Measurements from ENCODE around the gene FOXD1.
"Not testable (repeated sequence)": the region's sequence is repeated elsewhere in the genome, so short reads cannot be mapped to it uniquely, and the experiment has no call there.

Gene FOXD1

DNA sequence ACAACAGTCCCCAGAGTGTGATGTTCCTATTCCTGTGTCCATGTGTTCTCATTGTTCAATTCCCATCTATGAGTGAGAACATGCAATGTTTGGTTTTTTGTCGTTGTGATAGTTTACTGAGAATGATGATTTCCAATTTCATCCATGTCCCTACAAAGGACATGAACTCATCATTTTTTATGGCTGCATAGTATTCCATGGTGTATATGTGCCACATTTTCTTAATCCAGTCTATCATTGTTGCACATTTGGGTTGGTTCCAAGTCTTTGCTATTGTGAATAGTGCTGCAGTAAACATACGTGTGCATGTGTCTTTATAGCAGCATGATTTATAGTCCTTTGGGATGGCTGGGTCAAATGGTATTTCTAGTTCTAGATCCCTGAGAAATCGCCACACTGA lies 20.1 kb upstream of the FOXD1 start:
- intact Hi-C loops (cut with DNase I), result not testable (repeated sequence)

DNA sequence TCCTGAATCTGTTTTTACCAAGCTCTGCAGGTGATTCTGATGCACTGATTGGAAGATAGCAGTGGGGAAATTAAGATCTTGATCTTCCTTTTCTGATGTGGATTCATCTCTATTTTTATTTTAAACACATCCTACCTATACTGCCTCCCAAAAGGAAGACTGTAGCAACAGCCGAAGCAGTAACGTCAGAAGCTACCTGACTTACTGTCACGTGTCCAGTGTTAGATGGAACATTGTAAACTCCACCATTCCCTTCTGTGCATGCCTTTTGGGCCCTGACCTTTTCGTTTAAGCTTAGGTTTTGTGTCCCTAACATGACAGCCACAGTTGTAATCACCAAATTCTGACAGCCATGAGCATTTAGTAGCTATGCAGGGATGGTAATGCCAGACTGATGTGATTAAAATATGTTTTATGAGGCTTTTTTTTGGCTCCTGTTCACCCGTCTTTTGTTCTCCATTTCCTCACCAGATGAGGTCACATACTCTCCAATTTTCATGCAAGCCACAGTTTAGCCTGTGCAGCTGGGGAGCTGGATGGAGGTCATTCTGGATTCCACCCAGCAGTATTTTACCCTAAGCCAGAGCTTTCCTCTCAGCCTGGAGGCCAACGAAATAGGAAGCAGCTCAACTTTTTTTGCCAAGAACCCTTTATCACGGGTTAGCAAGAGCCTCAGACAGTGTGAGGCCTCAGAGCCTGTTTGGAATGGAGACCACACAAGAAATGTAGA lies 15.6 kb upstream of the FOXD1 start:
- intact Hi-C loops (cut with DNase I), result no loop called here
- no peak for DNase-seq

More for the DNA sequence above, 20.1 kb upstream of the FOXD1 start:
- DNase-seq, result not testable (repeated sequence)

- intact Hi-C loops (cut with DNase I), result no loop called here
- DNase-seq, result no peak
These were observed 11.6 kb upstream of the FOXD1 start for GRCh38 chr5:73460133-73460532.

DNA sequence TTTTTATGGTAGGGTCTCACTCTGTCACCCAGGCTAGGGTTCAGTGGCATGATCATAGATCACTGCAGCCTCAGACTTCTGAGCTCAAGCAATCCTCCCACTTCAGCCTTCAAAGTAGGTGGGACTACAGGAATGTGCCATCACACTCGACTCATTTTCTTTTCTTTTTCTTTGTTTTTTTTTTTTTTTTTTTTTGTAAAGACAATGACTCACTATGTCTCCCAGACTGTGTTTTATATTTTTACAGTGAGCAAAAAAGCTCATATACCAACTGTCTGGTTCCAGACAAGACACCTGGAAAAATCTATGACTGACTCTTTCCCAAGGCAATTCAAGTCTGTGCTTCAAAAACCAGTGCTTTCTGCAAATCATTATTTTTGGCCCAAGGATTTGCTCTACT lies 10.8 kb upstream of the FOXD1 start:
- DNase-seq, result no peak
- intact Hi-C loops (cut with DNase I), result no loop called here

DNA sequence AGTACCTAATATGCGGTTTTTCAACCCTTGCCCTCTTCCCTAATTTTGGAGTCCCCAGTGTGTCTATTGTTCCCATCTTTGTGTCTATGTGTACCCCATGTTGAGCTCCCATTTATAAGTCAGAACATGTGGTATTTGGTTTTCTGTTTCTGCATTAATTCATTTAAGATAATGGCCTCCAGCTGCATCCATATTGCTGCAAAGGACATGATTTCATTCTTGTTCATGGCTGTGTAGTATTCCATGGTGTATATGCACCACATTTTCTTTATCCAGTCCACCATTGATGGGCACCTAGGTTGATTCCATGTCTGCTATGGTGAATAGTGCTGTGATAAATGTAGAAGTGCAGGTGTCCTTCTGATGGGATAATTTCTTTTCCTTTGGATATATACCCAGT lies 7.9 kb upstream of the FOXD1 start:
- DNase-seq; intact Hi-C loops (cut with DNase I): not testable (repeated sequence)

- intact Hi-C loops (cut with DNase I), result loop anchor here (5.0 kb wide), 1 partner anchor 237 kb away; no protein-coding TSS in a partner anchor
- DNase-seq, result peak in 1 of 10 donors; percentile 22
These were observed 5.9 kb upstream of the FOXD1 start for GRCh38 chr5:73454379-73455036.

GRCh38 chr5:73452215-73452614 lies 3.6 kb upstream of the FOXD1 start:
- intact Hi-C loops (cut with DNase I), result loop anchor here (5.0 kb wide), 1 partner anchor 235 kb away; no protein-coding TSS in a partner anchor
- no peak for DNase-seq

- intact Hi-C loops (cut with DNase I), result loop anchor here (5.0 kb wide), 1 partner anchor 234 kb away; no protein-coding TSS in a partner anchor
- DNase-seq, result peak in 5 of 10 donors; percentile 9 to 92 (median 56)
These were observed 2.9 kb upstream of the FOXD1 start for GRCh38 chr5:73451224-73452130.

DNA sequence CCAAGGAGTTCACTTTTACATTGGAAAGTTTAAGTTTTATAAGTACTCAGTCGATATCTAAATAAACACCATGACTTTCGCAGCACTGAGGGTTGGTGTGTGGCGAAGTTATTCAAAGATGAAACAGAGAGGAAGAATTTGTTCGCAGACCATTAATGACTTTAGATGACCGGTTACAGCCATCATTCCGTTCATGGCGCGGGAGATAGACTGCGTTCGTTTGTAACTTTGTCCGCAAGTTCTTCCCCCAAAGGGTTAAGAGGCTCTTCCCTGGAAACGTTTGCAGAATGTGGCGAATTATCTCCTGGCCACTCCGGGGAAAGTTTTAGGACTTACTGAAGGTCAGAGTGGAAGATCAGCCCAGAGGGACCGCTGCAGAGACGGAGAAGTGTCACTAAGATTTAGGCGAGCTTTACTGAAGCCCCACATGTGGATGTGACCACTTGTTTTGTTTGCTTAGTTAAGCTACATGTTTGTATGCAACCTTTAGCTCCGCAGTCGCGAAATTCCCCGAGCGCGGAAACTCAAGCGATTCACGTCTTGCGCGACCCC lies 2.2 kb upstream of the FOXD1 start:
- no peak for DNase-seq
- intact Hi-C loops (cut with DNase I), result loop anchor here (5.0 kb wide), 1 partner anchor 233 kb away; no protein-coding TSS in a partner anchor

GRCh38 chr5:73450137-73450536 lies 1.6 kb upstream of the FOXD1 start:
- intact Hi-C loops (cut with DNase I), result loop anchor here (5.0 kb wide), 1 partner anchor 233 kb away; no protein-coding TSS in a partner anchor
- DNase-seq, result no peak

DNA sequence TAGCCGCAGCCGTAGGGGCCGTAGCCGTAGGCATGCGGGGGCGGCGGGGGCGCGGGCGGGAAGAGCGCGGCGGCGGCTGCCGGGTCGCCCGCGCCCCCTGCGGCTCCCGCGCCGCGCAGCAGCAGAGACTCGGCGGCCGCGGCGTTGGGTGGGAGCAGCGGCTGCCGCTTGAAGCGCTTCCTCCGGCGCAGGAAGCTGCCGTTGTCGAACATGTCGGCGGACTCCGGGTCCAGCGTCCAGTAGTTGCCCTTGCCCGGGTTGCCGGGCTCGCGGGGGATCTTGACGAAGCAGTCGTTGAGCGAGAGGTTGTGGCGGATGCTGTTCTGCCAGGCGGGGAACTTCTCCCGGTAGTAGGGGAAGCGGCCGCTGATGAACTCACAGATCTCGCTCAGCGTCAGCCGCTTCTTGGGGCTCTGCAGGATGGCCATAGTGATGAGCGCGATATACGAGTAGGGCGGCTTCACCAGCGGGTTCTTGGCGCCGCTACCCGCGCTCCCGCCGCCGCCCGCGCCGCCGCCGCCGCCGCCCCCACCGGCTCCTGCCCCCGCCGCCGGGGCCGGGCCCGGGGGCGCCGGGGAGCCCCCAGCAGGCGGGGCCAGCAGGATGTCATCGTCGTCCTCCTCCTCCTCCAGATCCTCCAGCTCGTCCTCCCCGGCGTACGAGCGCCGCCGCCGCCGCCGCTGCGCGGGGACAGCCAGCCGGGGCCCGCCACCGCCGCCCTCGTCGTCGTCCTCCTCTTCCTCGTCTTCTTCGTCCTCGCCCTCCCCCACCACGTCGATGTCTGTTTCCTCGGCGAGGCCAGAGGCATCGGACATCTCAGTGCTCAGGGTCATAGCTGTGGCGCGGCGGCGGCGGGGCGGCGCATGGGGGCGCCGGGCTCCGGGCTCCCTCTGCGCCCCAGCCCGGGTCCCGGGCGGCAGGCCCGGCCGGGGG lies 781 bp downstream of the FOXD1 start:
- intact Hi-C loops (cut with DNase I), result no loop called here
- peak in 2 of 10 donors; percentile 70 to 80 for DNase-seq

DNA sequence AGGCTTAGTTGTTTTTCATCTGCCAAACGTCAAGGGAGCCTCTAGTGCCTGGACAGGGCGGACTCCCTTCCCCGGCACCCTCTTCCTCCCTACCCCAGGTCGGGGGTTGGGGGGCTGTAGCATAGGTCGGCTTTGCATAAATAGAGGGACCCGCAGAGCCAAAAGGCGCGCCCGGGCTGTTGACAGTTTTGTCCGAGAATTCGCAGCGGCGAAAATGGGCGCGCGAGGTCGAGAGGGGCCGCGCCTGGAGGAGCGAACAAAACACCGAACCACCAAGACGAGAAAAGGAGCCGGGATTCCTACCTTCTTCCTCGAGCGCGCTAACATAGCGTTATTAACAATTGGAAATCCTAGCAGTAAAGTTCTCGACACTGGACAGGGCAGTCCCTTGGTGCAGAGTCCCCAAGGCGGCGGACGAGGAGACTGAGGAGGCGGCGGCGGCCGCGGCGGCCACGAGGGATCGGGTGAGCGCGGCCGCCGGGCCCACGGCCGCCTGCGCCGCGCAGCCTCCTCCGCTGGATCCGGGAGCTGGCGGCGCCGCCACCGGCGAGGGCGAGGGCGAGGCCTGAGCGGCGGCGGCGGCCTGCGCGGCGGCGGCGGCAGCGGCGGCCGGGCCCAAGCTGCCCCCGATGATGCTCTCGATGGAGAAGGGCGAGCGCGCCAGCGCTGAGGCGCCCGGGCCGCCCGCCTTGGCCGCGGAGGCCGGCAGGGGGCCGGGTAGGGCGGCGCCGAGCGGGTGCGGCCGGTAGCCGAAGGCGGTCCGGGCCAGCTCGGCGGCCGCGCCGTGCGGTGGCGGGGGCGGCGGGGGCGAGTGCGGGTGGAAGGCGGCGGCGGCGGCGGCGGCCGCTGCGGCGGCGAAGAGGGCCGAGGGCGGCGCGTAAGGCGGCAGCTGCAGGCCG lies 1.7 kb downstream of the FOXD1 start:
- no peak for DNase-seq
- intact Hi-C loops (cut with DNase I), result no loop called here

DNA sequence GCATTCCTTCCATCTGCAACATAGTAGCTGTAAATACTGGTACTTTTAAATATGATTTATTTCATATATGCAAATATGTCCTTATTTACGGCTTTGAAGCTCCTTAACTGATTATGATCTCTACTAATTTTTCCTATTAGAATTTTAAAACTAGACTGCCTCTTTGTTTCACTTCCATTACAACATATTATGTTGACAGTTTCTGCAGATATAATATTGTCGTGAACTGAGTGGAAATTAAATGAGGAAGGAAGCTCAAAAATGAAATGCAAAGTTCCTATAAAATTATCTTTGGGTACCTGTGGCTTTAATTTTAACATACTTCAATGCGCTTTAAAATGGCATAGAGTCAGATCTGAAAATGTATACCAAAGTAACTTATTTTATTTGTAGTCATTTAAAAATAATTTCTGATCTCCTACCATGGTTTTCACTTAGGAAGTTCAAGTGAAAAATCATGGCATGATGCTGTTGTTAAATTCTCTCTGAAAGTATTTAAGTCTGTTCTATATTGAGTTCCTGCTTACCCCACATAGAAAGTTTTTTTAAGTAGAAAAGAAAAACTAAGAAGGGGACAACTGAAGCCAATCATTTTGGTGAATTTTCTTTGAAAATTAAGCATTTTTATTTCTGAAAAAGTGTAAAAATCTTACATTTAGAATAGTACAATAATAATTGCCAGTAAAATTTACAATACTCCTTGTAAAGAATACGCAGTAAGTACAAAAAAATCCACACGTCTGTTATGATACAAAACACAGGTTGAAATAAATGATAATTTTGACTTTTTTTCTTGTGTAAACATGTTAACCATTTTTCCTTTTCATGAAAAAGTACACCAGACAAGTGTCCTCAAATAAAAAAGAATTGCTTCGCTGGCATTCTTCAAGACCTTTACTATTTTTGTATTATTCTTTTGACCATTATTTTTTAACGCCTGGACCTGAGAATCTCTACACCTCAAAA lies 2.6 kb downstream of the FOXD1 start:
- intact Hi-C loops (cut with DNase I), result no loop called here
- no peak for DNase-seq

DNA sequence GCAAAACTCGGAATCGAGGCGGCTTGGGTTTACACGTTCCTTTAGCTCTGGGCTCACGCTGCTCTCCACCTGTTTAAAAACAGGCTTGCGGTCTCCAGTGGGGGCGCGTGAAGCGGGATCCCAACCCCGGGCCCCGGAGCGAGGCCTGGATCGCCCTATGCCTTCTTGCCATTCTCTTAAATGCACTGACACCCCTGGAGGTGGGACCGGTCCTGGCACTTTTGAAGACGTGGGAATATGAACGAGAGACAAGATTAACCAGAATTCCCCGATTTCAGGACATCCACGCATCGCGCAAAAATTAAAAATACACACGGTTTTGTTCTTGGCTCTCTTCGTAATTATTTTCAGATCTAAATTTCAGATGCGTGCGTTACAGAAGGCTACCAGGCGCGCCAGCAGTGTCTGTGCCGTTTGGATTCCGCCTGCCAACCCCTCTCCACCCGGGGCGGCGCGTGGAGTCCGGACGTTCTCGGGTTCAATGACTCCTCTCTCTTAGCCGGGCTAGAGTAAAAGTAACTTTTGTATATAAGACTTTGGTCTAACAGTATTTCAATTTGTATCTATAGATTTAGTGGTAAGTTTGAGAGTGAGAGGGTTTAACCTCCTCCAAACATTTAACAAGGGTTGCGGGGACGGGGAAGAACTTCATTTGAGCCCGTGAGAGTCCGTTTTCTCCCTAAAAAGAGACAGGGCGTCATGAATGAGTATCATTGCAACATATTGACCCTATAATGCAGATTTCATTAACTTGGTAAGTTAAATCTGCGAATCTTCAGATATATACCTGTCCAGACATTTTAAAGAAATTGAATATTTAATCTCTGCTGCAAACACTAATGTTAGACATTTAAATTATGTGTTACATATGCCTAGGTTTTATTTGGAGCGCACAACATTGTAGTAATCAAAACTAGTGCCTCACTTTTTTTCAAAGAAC lies 3.8 kb downstream of the FOXD1 start:
- intact Hi-C loops (cut with DNase I), result no loop called here
- DNase-seq, result peak in 1 of 10 donors; percentile 78

DNA sequence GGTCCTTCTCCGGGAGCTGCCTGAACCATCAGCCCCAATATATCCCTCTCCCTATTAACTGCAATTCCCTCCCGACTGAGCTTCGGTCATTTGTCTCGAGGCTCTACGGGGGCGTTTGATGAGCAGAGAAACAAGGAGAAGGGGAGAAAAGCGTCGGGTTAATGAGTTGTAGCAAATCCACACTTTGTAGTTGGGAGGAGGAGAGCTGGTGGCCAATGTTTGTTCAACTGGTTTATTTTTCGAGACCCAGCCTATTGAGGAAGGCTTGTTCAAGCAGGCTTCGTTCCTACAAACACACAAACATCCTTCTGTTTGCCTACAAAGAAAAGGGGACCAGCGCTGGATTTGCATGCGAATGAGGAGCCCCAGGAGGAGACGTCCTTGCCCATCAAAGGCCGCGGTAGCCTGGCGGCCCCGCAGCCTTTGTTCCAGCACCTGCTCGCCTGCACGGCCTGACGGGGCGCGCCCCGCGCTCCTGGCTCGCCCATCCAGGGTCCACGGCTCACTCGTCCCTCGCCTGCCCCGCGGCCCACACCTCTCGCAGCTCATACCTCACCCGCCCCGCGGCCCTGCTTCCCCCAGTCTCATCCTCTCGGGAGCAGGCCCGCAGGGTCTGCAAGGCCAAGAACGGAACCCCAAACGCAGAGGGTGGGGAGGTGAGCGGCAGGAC lies 4.6 kb downstream of the FOXD1 start:
- DNase-seq, result no peak
- intact Hi-C loops (cut with DNase I), result no loop called here
